OCI-LY1 (cell line): ENCODE measurements around the gene TLR6.

ENCODE experiments used
- CTCF ChIP-seq: fragments of 200-600 bp; sonication (generic), shearing (Covaris generic); IDR thresholded peaks from 2 replicates; pipeline ENCODE4 v1.5.1; 2017; ENCODE audit warnings: mild to moderate bottlenecking, antibody characterized with exemption, low read length, moderate library complexity, mixed read lengths
- EZH2 ChIP-seq: fragments of 200-600 bp; sonication (generic), shearing (Covaris generic); IDR thresholded peaks from 2 replicates; pipeline ENCODE4 v1.8.0; 2017; ENCODE audit warnings: borderline replicate concordance, mixed run types, mild to moderate bottlenecking, antibody characterized with exemption, low read length, moderate library complexity, mixed read lengths

GRCh38 chr4:38805530-38806145 is 51.0 kb downstream of the TLR6 start:
- TF ChIP-seq CTCF (no peak), EZH2 (no peak)
